GM12872 (cell line): ENCODE measurements around the gene BCL2L12.

Experiments used
- TF ChIP-seq, protein P1 (sequence below): IDR thresholded peaks from 3 replicates; pipeline ENCODE4 v1.5.1; 2011; ENCODE audit warnings: low read depth, mild to moderate bottlenecking, low read length, moderate library complexity; ENCODE audit not compliant: insufficient read depth

Gene BCL2L12

GRCh38 chr19:49656456-49657109 lies 9.2 kb upstream of the BCL2L12 start:
- TF ChIP-seq, protein P1, sequence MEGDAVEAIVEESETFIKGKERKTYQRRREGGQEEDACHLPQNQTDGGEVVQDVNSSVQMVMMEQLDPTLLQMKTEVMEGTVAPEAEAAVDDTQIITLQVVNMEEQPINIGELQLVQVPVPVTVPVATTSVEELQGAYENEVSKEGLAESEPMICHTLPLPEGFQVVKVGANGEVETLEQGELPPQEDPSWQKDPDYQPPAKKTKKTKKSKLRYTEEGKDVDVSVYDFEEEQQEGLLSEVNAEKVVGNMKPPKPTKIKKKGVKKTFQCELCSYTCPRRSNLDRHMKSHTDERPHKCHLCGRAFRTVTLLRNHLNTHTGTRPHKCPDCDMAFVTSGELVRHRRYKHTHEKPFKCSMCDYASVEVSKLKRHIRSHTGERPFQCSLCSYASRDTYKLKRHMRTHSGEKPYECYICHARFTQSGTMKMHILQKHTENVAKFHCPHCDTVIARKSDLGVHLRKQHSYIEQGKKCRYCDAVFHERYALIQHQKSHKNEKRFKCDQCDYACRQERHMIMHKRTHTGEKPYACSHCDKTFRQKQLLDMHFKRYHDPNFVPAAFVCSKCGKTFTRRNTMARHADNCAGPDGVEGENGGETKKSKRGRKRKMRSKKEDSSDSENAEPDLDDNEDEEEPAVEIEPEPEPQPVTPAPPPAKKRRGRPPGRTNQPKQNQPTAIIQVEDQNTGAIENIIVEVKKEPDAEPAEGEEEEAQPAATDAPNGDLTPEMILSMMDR = no peak

DNA sequence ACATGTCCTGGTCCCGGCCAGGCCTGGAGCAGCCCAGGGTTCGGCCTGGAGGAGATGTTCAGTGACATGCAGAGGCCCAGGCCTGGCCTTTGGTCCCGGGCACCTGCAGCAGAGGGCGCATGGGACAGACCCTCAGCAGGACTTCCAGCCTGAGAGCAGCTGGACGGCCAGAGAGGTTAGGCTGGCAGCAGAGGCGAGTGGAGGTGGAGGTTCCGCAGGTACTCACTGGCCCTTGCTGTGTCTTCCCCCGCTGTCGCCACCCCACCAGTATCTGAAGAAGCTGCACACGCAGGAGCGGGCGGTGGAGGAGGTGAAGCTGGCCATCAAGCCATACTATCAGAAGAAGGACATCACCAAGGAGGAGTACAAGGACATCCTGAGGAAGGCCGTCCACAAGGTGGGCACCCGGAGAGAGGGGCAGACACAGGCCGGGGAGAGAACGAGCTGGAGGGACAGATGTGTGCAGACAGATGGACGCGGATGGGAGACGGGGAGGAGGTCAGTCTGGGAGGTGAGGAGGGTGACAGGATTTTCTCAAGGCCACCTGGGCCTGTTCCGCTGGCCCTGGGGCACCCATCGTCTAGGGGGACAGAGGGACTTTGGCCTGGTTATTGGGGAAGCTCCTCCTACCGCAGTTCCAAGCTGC lies 8.1 kb upstream of the BCL2L12 start:
- TF ChIP-seq, protein P1 = no peak

DNA sequence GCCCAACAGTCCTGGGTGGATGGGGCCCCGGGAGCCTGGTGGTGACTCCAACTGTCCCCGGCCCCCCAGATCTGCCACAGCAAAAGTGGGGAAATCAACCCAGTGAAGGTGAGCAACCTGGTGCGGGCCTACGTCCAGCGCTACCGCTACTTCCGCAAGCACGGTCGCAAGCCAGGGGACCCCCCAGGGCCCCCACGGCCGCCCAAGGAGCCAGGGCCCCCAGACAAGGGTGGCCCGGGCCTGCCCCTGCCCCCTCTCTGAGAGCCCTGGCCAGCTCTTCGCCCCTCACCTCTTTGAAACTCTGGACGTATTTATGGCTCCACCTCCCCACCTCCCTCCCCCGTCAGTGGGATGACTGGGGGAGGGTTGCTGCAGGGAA lies 7.6 kb upstream of the BCL2L12 start:
- TF ChIP-seq, protein P1 = no peak

- TF ChIP-seq, protein P1 = no peak
Measured at GRCh38 chr19:49658566-49659442, 6.9 kb upstream of the BCL2L12 start.

- TF ChIP-seq, protein P1 = no peak
Measured at GRCh38 chr19:49660338-49660961, 5.3 kb upstream of the BCL2L12 start.

DNA sequence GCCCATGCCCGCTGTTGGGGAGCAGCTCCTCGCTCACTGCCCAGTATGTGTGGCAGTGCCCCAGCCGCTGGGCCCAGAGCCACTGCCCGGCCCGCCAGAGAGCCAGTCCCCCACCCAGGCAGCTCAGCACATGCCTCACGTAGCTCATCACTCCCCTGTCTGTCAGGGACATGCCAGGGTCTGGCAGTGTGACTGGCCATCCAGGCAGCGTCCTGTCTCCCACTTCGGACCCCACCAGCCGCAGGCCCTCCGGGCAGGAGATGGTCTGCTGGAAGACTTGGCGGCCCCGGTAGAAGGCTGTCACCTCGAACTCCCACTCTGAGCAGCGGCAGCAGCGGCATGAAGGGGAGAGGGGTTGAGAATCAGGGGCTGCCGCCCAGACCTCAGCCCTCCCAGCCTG lies 3.7 kb upstream of the BCL2L12 start:
- TF ChIP-seq, protein P1 = no peak

- TF ChIP-seq, protein P1 = no peak
Measured at GRCh38 chr19:49663224-49663623, 2.5 kb upstream of the BCL2L12 start.
